ENCODE data around the gene ATP11C. TPM values are rescaled to one million over a fixed set of nuclear protein-coding genes. Genes with fewer than 3 reads are reported as not detected.

The ATP11C gene
- total and polyA plus RNA-seq, 9 of the 15 experiments (the other 6 are each of a cell fraction or from before 2014, with no cell fraction given): 18.2 to 42.2 (median 29.4) TPM

GRCh38 chrX:139930916-139931645 is 1.8 kb downstream of the ATP11C start:
- FAIRE-seq (no peak), DNase-seq (ENCODE audit: extremely low read depth in 1 of 4, low spot score in 3 of 4) (peak; percentile 15 to 43 (median 22)), ATAC-seq (peak; percentile 60)
- peak overlapping the region; percentile 83 for H3K4me3 ChIP-seq
- POLR2A ChIA-PET: interaction anchor here (0.6 to 2.0 kb wide), 7 partner anchors 10 to 287 kb away, joined by 3 to 8 read pairs (median 4); no protein-coding TSS in a partner anchor
- CTCF ChIA-PET (ENCODE audit: low intra/inter-chr PET ratio): no interaction called here
- no peaks in the 10 kb centered on the region; the same call in none of the 2 replicates for H4K20me1 ChIP-seq (replicated peaks; ENCODE audit: control insufficient read depth, insufficient read depth, low read length)
- intact Hi-C loops (cut with micrococcal nuclease): loop anchor here (5.0 to 10.0 kb wide), 2 partner anchors 54 to 146 kb away; no protein-coding TSS in a partner anchor
- under 1% methylated on average over 19 of the region's 27 CpGs for WGBS (ENCODE audit: insufficient coverage, low coverage, missing lambda C conversion rate)
- peak overlapping the region; percentile 66 for H2AFZ ChIP-seq (ENCODE audit: low read depth, low read length)
- H3K27me3 ChIP-seq (ENCODE audit: control insufficient read depth in 2 of 2, insufficient read depth in 2 of 2, low read length in 2 of 2): no peaks in the 10 kb centered on the region
- peak overlapping the region; percentile 79 for H3K27ac ChIP-seq (ENCODE audit: extremely low read depth, low read depth, low read length)
- H3K79me2 ChIP-seq (ENCODE audit: control insufficient read depth, insufficient read depth, low read length): peaks cover 60% of the 10 kb centered on the region
- no peaks in the 10 kb centered on the region for H3K9me1 ChIP-seq (ENCODE audit: control insufficient read depth, insufficient read depth, low read length)
- in situ Hi-C loops (cut with MboI): no loop called here
- H3K36me3 ChIP-seq (ENCODE audit: control insufficient read depth, insufficient read depth, low read length): peaks cover 9% of the 10 kb centered on the region; the same call in 1 of the 3 replicates
- peak overlapping the region; percentile 82 for H3K4me2 ChIP-seq (ENCODE audit: insufficient read depth, low read length)
- H3K4me1 ChIP-seq (replicated peaks in 1 of 2; ENCODE audit: control insufficient read depth in 2 of 2, insufficient read depth in 2 of 2, low read length in 2 of 2): peaks cover 4 to 11% of the 10 kb centered on the region in 2 experiments; a peak in 4 of 5 replicates
- BruUV-seq (replicated peaks): no TSS peak
- H3K9ac ChIP-seq (ENCODE audit: insufficient read depth in 1 of 2, low read depth in 2 of 2, low read length in 2 of 2): peak overlapping the region; percentile 77 to 95
- no peaks in the 10 kb centered on the region for H3K9me3 ChIP-seq (replicated peaks; ENCODE audit: control insufficient read depth, insufficient read depth, low read depth, low read length)
- peak; percentile 10 for TF ChIP-seq RBBP5 (IDR thresholded peaks at IDR 0.05; ENCODE audit: borderline replicate concordance, insufficient read depth, low read length, poor library complexity, severe bottlenecking)
- TF ChIP-seq ILK (tag; IDR thresholded peaks at IDR 0.05; ENCODE audit: borderline replicate concordance, low read depth): no peak
- peak; percentile 36 to 48; a peak in 2 of 4 replicates for TF ChIP-seq MNT (conservative IDR thresholded peaks at IDR 0.05)
- TF ChIP-seq SIN3A (IDR thresholded peaks at IDR 0.05; ENCODE audit: borderline replicate concordance in 2 of 2, control insufficient read depth in 1 of 2, low read depth in 2 of 2, low read length in 2 of 2): 0 out of 4 replicates have a peak, but pooled peaks of 1 of the 2 experiments have one; percentile 40
- TF ChIP-seq HEY1 (CRISPR knock-in tag; IDR thresholded peaks at IDR 0.05; ENCODE audit: borderline replicate concordance): no peak
- TF ChIP-seq HBP1 (CRISPR knock-in tag; IDR thresholded peaks at IDR 0.05): no peak
- TF ChIP-seq TFAP4 (CRISPR knock-in tag; IDR thresholded peaks at IDR 0.05; ENCODE audit: borderline replicate concordance): no peak

Data from K562 (cell line).